ENCODE data around the gene NECAP2.
A peak's percentile ranks its signal among the peaks of the same experiment; 100 is the strongest.
"Not testable (repeated sequence)": the region's sequence is repeated elsewhere in the genome, so short reads cannot be mapped to it uniquely, and the experiment has no call there.

The NECAP2 gene

DNA sequence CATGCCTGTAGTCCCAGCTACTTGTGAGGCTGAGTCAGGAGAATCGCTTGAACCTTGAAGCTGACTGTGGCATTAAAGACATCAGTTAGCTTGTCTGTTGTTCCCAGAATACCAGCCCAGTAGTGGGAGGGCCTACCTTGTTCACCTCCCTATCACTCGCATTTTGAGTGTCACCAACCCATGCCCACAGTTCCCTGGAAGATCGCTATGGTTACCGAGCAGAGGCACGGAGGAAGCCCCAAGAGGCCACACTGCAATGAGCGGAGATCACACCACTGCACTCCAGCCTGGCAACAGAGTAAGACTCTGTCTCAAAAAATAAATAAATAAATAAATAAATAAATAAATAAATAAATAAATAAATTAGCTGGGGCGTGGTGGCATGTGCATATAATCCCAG, 52.4 kb downstream of the NECAP2 start:
- DNase-seq (ENCODE audit: low read depth in 2 of 3, low spot score in 1 of 3), result peak in 1 of 3 donors; percentile 31

DNA sequence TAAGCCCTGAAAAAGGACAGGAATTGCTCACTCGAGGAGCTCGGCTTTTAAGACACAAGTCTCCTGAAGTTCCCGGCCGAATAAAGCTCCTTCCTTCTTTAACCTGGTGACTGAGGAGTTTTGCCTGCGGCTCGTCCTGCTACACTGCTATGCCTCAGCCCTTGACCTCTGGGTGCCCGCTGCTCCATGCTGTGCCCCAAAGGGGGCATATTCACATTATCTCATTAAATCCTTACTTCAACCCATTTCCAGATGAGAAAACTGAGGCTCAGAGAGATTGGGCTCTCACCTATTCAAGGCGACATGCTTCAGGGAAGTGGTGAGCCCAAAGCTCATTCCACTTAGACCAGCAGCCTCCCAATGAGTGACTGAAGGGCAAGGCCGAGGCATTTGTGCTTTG, 53.2 kb downstream of the NECAP2 start:
- not testable (repeated sequence) for DNase-seq (ENCODE audit: low read depth in 2 of 3, low spot score in 1 of 3)

DNA sequence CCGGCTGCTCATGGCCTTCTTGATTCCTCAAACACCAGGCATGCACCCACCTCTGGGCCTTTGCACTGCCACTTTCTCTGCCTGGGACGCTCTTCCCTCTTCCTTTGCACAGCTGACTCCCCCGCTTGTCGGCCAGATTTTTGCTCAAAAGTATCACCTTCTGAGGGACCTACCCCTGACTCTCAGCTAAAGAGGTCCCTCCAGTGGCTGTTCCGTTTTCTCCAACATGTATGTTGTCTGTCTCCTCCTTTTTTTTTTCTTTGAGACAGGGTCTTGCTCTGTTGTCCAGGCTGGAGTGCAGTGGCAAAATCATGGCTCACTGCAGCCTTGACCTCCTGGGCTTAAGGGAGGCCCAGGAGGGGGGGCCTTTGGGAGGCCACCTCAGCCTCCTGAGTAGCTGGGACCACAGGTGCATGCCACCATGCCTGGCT, 57.0 kb downstream of the NECAP2 start:
- not testable (repeated sequence) for DNase-seq (ENCODE audit: low read depth in 2 of 3, low spot score in 1 of 3)

DNA sequence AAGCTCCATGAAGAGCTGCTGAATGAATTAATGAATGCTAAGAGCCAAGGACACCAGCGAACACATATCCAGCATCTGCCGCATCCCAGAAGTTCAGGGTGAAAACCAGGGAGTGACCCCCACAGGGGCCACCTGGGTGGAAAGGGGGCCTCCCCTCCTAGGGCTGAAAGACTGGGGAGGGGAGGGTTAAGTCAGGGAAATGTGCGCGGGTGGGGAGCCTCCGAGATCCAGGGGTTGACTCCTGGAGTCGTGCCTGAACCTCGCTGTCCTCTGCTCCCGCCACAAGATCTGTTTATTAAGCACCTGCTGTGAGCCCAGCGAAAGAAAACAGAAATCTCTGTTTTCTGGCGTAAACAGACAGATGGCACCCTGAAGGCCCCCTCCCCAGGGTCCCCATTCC, 57.5 kb downstream of the NECAP2 start:
- not testable (repeated sequence) for DNase-seq (ENCODE audit: low read depth in 2 of 3, low spot score in 1 of 3)

DNA sequence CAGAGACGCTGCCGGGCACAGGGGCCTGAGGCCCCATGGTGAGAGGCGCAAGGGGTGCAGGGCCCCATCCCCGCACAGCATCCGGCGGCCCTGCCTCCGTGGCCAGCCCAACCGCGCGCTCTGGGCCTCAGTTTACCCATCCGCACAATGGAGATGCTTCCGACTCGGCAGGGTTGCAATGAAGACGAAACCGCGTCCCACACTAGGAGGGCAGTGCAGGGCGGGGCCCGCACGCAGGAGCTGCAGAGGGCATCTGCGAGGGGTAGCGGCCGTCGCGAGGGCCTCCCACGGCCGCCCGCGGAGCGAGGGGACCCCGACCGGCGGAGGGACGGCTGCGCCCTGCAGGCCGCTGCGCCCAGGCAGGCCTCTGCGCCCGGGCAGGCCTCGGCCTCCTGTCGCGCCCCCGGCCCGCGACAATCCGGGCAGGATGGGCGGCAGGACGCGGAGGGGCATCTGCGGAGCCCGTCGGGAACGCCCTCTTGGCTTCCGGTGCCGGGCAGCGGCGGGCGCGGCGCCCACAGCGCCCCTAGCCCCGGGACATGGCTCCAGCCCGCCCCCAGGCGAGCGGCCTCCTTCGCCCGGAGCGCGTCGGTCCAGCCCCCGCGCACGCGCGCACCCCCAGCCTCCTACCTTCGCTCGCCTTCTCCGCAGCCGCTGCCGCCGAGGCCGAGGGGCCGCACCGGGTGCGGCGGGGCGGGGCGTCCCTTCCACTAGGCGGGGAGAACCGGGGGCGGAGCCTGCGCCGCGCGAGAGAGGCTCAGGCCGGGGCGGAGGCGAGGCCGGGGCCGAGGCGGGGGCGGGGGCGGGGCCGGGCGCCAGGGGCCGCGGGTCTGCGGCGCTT, 58.3 kb downstream of the NECAP2 start:
- DNase-seq (ENCODE audit: low read depth in 2 of 3, low spot score in 1 of 3), result peak; percentile 68 to 83 (median 70)

DNA sequence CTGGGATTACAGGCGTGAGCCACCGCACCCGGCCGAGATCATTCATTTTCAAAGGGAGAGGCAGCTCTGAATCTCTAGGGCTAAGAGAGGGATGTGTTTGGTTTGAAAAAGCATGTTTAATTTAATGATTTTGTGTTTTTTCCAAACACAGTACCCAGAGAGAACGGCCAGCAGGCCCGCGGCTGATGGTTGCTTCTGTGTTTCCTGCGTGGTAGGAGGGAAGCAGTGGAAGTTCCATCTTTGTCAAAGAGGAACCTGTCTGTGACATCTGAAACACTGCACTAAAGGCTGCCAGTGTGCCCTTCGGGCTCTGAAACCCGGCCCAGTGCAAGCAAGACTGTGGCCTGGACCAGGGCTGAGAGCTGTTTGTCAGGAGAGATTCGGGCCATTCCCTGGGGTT, 59.9 kb downstream of the NECAP2 start:
- DNase-seq (ENCODE audit: low read depth in 2 of 3, low spot score in 1 of 3), result not testable (repeated sequence)

DNA sequence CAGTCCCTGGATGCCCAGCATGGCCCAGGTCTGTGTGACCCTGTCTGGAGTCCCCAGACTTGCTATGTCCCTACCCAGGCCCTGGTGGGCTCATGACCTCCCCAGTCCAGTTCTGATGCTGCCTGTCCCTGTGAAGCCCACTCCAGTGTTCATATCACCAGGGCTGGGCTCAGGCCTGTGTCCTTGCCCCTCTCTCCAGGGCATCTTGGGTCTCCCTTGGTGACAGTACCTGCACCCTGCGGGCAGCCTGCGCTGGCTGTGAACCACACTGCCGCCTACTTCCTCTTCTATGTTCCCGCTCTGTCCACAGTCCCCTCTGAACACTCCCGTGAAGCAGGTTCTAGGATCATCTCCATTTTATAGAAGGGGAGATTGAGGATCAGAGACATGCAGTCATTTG, 60.5 kb downstream of the NECAP2 start:
- not testable (repeated sequence) for DNase-seq (ENCODE audit: low read depth in 2 of 3, low spot score in 1 of 3)

DNA sequence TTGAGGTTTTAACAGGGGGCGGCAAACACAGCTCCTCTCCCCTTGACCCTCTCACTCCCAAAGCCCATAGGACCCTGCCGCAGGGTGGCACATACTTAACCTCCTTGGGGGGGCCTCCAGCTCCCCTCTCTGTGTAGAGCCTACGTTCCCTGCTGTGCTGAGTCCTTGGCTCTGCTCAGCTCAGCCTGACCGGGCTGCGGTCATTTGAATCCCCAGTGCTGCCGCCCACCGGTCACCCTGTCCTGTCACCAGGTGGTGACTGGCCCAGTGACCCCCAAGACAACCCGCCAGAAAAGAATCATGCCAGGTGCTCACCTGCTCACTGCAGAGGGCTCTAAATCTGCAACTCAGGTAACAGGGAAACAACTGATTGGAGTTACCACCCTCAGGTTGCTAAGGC, 60.9 kb downstream of the NECAP2 start:
- not testable (repeated sequence) for DNase-seq (ENCODE audit: low read depth in 2 of 3, low spot score in 1 of 3)

DNA sequence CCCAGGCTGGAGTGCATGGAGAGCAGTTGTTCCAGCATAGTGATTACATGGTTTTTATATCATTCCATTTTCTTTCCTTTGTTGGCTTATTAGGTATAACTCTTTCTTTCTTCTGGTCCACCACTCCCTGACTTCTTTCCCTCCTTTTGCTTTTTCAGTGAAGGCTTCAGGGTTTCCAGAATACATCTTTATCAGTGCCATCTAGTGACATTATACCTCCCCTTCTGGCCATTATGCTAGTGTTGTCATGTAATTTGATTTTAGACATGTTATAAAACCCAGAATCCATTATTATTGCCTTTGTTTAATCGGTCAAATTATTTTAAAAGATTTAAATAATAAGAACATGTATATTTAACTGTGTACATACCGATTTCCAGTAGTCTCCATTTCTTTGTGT, 63.0 kb downstream of the NECAP2 start:
- no peak for DNase-seq (ENCODE audit: low read depth in 2 of 3, low spot score in 1 of 3)

DNA sequence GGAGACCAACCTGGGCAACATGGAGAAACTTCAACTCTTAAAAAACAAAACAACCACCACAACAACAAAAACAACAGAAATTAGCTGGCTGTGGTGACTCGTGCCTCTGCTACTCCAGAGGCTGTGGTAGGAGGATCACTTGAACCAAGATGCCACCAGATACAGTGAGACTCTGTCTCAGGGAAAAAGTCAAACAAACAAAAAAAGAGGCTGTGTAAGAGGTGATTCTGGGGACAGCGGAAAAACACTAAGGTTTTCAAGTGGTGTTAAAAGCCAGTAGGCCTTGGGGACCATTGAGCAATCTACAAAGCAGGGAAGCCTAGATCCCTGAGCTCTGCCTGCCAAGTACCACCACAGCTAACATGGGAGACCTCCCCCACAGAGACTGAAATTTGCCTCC, 65.3 kb downstream of the NECAP2 start:
- DNase-seq (ENCODE audit: low read depth in 2 of 3, low spot score in 1 of 3), result not testable (repeated sequence)

DNA sequence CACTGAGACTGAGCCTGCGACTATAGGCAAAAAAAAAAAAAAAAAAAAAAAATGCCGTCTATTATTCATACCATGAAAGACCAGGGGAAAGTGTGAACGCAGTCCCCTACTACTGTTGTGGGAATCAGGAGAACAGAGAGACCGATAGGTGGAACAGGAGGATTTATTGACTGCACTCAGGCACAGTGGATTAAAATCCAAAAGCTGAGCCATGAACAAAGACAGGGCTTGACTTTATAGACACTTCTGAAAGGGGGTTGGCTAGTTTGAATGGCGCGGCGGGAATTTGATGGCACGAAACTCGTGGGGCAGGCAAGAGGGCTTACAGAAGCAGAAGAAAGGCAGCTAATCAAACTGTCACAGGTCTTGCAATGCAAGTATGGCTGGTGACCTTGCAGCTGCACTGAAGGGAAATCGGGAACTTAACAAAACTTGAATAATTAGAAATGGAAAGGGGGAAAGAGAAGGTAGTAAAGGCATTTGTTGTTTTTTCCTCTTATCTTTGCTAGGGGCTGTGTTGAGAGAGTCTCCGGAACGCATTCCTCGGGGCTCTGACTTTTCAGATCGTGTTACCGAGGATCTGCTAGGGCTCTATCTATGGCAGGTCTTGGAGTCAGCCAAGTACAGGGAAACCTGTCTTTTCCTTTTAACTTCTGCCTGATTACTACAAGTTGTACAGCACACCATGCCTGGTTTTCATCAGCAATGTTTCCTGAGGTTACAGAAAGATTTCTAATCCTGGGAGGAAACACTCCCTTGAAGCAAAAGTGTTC, 66.0 kb downstream of the NECAP2 start:
- not testable (repeated sequence) for DNase-seq (ENCODE audit: low read depth in 2 of 3, low spot score in 1 of 3)

DNA sequence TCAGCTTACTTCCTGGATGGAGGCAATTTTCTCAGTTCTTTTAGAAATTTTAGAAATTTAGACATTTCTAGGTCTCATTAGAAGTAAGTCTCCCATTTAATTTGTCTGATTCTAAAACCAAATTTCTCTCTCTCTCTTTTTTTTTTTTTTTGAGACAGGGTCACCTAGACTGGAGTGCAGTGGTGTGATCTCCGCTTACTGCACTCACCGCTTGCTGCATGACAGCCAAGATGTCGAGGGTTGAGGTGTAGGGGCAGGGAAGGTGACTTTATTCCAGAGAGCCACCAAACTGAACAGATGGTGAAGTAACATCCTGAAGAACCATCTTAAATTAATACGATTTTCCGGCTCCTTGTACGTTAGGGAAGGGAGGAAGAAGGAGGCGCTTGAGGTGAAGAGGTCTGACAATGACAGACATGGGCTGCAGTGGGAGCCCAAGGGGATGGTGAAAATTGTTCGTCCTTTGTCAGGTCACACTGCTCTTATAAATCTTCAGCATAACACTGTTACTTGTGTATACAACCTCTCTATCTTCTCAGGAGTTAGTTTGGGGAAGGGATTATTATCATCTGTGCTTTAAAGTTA, 68.4 kb downstream of the NECAP2 start:
- peak in 1 of 3 donors; percentile 20 for DNase-seq (ENCODE audit: low read depth in 2 of 3, low spot score in 1 of 3)

Data from stimulated activated CD4-positive, alpha-beta T cell treated with anti-CD3 and anti-CD28 coated beads, Interleukin-12 subunit alpha, Interleukin-12 subunit beta, amount 100 ng/mL, for 48 hours (primary cell).